Trophoblast cell (in vitro differentiated cells and primary cell): ENCODE results near the gene NKTR.

Experiments
- DNase-seq, 2 donors: peaks; one replicate each; pipeline ENCODE4 v3.0.0-alpha.2; 2016
- H2AFZ ChIP-seq: 2 replicates; pipeline ENCODE4 v1.6.1; 2013; ENCODE audit warnings: low read length, moderate library complexity, mild to moderate bottlenecking; ENCODE audit not compliant: insufficient read depth, poor library complexity
- H2AK5ac ChIP-seq: 2 replicates; pipeline ENCODE4 v1.6.1; 2013; ENCODE audit warnings: mild to moderate bottlenecking, low read length
- H2BK120ac ChIP-seq: 2 replicates; pipeline ENCODE4 v1.6.1; 2013; ENCODE audit warnings: low read length, mild to moderate bottlenecking, moderate library complexity; ENCODE audit not compliant: insufficient read depth, poor library complexity
- H2BK12ac ChIP-seq: 2 replicates; pipeline ENCODE4 v1.6.1; 2013; ENCODE audit warnings: mild to moderate bottlenecking, low read length, moderate library complexity
- H2BK5ac ChIP-seq: 2 replicates; pipeline ENCODE4 v1.6.1; 2013; ENCODE audit warnings: low read length, low read depth, moderate library complexity, mild to moderate bottlenecking; ENCODE audit not compliant: poor library complexity
- H3K14ac ChIP-seq: 2 replicates; pipeline ENCODE4 v1.6.1; 2013; ENCODE audit warnings: mild to moderate bottlenecking, low read length
- H3K18ac ChIP-seq: 2 replicates; pipeline ENCODE4 v1.6.1; 2013; ENCODE audit warnings: mild to moderate bottlenecking, low read length
- H3K23ac ChIP-seq: 2 replicates; pipeline ENCODE4 v1.6.1; 2013; ENCODE audit warnings: low read length
- H3K27ac ChIP-seq: 2 replicates; pipeline ENCODE4 v1.5.1; 2013; ENCODE audit warnings: low read depth, mild to moderate bottlenecking, inconsistent platforms, low read length, moderate library complexity
- H3K27me3 ChIP-seq: 2 replicates; pipeline ENCODE4 v1.6.1; 2013; ENCODE audit warnings: inconsistent platforms, mild to moderate bottlenecking, low read length, moderate library complexity; ENCODE audit not compliant: insufficient read depth
- H3K36me3 ChIP-seq, 2 experiments: 1 replicate in 1 of 2; 2 replicates in 1 of 2; pipeline ENCODE4 v1.6.1; 2013; ENCODE audit warnings: low read length in 2 of 2, mild to moderate bottlenecking in 2 of 2, moderate library complexity in 1 of 2; ENCODE audit not compliant: insufficient read depth in 2 of 2, control insufficient read depth in 1 of 2
- H3K4ac ChIP-seq: 2 replicates; pipeline ENCODE4 v1.6.1; 2013; ENCODE audit warnings: low read depth, mild to moderate bottlenecking, low read length, moderate library complexity
- H3K4me1 ChIP-seq, 2 experiments: 1 replicate in 1 of 2; 2 replicates in 1 of 2; pipeline ENCODE4 v1.6.1; 2013; ENCODE audit warnings: low read length in 2 of 2, mild to moderate bottlenecking in 2 of 2, moderate library complexity in 1 of 2; ENCODE audit not compliant: insufficient read depth in 2 of 2, control insufficient read depth in 1 of 2
- H3K4me2 ChIP-seq: 2 replicates; pipeline ENCODE4 v1.6.1; 2013; ENCODE audit warnings: inconsistent platforms, mild to moderate bottlenecking, low read length, moderate library complexity
- H3K4me3 ChIP-seq: 2 replicates; pipeline ENCODE4 v1.5.1; 2013; ENCODE audit warnings: mild to moderate bottlenecking, low read depth, low read length, inconsistent platforms
- H3K79me1 ChIP-seq: one replicate; pipeline ENCODE4 v1.6.1; 2013; ENCODE audit warnings: low read length
- H3K79me2 ChIP-seq: 2 replicates; pipeline ENCODE4 v1.6.1; 2013; ENCODE audit warnings: low read length, mild to moderate bottlenecking; ENCODE audit not compliant: control insufficient read depth, insufficient read depth, poor library complexity
- H3K9ac ChIP-seq: 2 replicates; pipeline ENCODE4 v1.6.1; 2013; ENCODE audit warnings: mild to moderate bottlenecking, low read length
- H3K9me3 ChIP-seq: 2 replicates; pipeline ENCODE4 v1.6.1; 2013; ENCODE audit warnings: low read depth, mild to moderate bottlenecking, control low read depth, inconsistent platforms, low read length; ENCODE audit not compliant: insufficient read depth
- H4K12ac ChIP-seq: 2 replicates; pipeline ENCODE4 v1.6.1; 2013; ENCODE audit warnings: low read depth, mild to moderate bottlenecking, low read length, moderate library complexity
- H4K8ac ChIP-seq: 2 replicates; pipeline ENCODE4 v1.6.1; 2013; ENCODE audit warnings: low read depth, mild to moderate bottlenecking, low read length, moderate library complexity
- H4K91ac ChIP-seq: one replicate; pipeline ENCODE4 v1.6.1; 2013; ENCODE audit warnings: low read depth, mild to moderate bottlenecking, low read length, moderate library complexity
- WGBS: extraction: QIAGEN DNeasy Blood & Tissue Kit; methylation state at CpG from one replicate; pipeline ENCODE4 v1.1.7; 2013; ENCODE audit warnings: missing lambda C conversion rate; ENCODE audit not compliant: insufficient read length, insufficient coverage; ENCODE audit errors: extremely low coverage; 5-methylcytosine and 5-hydroxymethylcytosine counted together

Gene NKTR

DNA sequence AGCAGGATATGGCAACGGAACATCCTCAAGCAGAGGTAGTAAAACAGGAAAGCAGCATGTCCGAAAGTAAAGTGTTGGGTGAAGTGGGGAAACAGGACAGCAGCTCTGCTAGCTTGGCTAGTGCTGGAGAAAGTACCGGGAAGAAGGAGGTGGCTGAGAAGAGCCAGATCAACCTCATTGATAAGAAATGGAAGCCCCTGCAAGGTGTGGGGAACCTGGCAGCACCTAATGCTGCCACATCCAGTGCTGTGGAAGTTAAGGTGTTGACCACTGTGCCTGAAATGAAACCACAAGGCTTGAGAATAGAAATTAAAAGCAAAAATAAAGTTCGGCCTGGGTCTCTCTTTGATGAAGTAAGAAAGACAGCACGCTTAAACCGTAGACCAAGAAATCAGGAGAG, 38.7 kb downstream of the NKTR start:
- H3K9ac ChIP-seq = no peak overlapping the region
- H2BK120ac ChIP-seq = no peak overlapping the region
- no peak overlapping the region for H4K8ac ChIP-seq
- no peak overlapping the region for H2AK5ac ChIP-seq
- WGBS = no CpG with 5 or more reads among the region's 6 CpGs
- H2BK12ac ChIP-seq = no peak overlapping the region
- no peak overlapping the region for H3K27ac ChIP-seq
- no peak overlapping the region for H3K14ac ChIP-seq
- H3K4ac ChIP-seq = no peak overlapping the region
- H2BK5ac ChIP-seq = no peak overlapping the region
- no peak overlapping the region for H2AFZ ChIP-seq
- no peak for DNase-seq
- no peaks in the 10 kb centered on the region for H3K79me1 ChIP-seq
- H3K4me1 ChIP-seq = no peaks in the 10 kb centered on the region
- no peaks in the 10 kb centered on the region for H3K79me2 ChIP-seq
- H3K9me3 ChIP-seq = no peaks in the 10 kb centered on the region
- no peak overlapping the region for H4K91ac ChIP-seq
- no peak overlapping the region for H3K23ac ChIP-seq
- no peak overlapping the region for H3K4me3 ChIP-seq
- H3K4me2 ChIP-seq = no peak overlapping the region
- H4K12ac ChIP-seq = no peak overlapping the region
- H3K18ac ChIP-seq = no peak overlapping the region
- peaks cover 16 to 38% of the 10 kb centered on the region in 2 experiments for H3K36me3 ChIP-seq
- no peaks in the 10 kb centered on the region for H3K27me3 ChIP-seq

DNA sequence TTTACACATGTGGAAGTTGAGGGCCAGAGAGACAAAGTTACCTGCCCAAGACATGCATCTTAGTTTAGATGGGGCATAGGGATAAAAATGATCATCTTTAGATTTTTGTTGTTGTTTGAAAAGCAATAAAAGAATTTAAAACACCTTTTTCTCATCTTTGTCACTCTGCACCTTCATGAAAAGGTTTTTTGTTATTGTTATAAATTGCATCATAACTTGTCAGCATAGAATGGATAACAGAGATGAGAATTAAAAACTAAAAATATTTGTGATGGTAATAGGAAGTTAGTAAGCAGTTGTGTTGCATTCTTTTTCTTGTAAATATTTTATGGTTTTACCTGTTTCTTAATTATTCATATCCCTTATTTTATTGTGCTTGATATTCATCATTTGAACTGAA, 39.6 kb downstream of the NKTR start:
- Histone ChIP-seq H3K36me3 (peaks cover 20 to 45% of the 10 kb centered on the region in 2 experiments), H2BK120ac (no peak overlapping the region), H3K27me3 (no peaks in the 10 kb centered on the region), H4K12ac (no peak overlapping the region), H3K4me3 (no peak overlapping the region), H3K79me2 (no peaks in the 10 kb centered on the region), H3K4me2 (no peak overlapping the region), H3K4ac (no peak overlapping the region), H3K4me1 (no peaks in the 10 kb centered on the region), H2AK5ac (no peak overlapping the region), H4K8ac (no peak overlapping the region), H3K27ac (no peak overlapping the region), H3K9me3 (no peaks in the 10 kb centered on the region), H2BK5ac (no peak overlapping the region), H3K14ac (no peak overlapping the region), H4K91ac (no peak overlapping the region), H3K23ac (no peak overlapping the region), H3K79me1 (no peaks in the 10 kb centered on the region), H3K18ac (no peak overlapping the region), H2BK12ac (no peak overlapping the region), H2AFZ (no peak overlapping the region), H3K9ac (no peak overlapping the region)
- DNase-seq = no peak

DNA sequence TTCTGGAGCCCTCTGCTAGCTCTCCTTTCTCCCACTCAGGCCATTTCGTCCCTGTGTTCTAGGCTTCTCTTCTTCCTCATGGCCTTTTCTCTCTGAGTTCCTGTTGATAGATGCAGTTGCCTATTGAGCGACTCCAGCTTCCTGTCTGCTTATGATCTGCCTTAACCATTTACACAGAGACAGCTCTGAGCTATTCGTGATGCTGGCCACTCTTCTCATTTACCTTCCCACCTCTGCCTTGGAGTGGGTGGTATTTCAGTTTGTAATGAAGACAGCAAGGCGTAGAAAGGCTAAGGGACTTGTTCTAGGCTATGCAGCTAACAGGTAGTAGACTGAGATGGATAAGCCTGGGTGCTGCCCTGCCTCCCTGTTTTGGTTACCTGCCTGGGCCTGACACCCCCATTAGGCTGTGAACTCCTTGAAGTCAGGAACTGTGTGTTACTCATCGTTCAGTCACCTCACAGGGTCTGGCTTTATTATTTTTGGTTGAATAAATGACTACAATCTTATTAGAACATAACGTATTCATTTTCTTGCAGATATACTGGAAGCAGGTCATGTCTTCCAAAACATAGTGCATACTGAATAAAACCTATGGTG, 40.4 kb downstream of the NKTR start:
- Histone ChIP-seq H3K9me3 (no peaks in the 10 kb centered on the region), H3K27me3 (no peaks in the 10 kb centered on the region), H3K36me3 (peaks cover 23 to 48% of the 10 kb centered on the region in 2 experiments), H3K79me1 (no peaks in the 10 kb centered on the region), H4K12ac (no peak overlapping the region), H3K27ac (no peak overlapping the region), H3K9ac (no peak overlapping the region), H4K91ac (no peak overlapping the region), H3K14ac (no peak overlapping the region), H3K4me2 (no peak overlapping the region), H2BK12ac (no peak overlapping the region), H3K79me2 (no peaks in the 10 kb centered on the region), H3K4me1 (no peaks in the 10 kb centered on the region), H2AK5ac (no peak overlapping the region), H3K4ac (peak overlapping the region; percentile 4), H3K23ac (no peak overlapping the region), H3K4me3 (no peak overlapping the region), H2BK120ac (no peak overlapping the region), H2AFZ (no peak overlapping the region), H4K8ac (no peak overlapping the region), H2BK5ac (no peak overlapping the region), H3K18ac (no peak overlapping the region)
- no peak for DNase-seq
- no CpG with 5 or more reads among the region's 6 CpGs for whole genome bisulfite sequencing

DNA sequence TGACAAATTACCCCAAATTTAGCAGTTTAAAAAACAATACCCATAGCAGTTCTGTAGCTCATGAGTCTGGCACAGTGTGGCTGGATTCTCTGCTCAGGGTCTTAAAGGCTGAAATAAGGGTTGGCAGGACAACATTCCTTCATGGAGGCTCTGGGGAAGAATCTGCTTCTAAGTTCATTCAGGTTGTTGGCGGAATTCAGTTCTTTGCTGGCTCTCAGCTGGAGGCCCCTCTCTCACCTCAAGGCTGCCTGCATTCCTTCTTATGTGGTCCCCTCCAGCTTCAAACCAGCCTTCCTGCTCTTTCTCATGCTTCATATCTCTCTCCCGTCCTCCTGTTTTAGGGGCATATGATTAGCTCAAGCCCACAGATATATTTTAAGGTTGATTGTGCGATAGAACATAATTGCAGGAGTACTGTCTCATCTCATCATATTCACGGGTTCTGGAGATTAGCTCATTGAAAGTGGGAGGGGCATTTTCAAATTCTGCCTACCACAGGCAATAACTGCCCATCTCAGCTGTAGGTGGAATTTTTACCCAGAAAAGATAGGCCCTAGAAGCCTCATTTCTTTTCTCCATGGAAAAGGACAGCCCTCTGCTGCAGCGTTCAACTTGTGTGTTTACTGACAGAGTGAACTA, 47.5 kb downstream of the NKTR start:
- no CpG with 5 or more reads among the region's 5 CpGs for WGBS
- Histone ChIP-seq H2BK12ac (no peak overlapping the region), H3K27me3 (no peaks in the 10 kb centered on the region), H3K9me3 (peaks cover 2% of the 10 kb centered on the region), H2AK5ac (no peak overlapping the region), H3K23ac (no peak overlapping the region), H3K4ac (no peak overlapping the region), H3K27ac (no peak overlapping the region), H3K14ac (no peak overlapping the region), H3K79me1 (peaks cover 5% of the 10 kb centered on the region), H3K4me1 (peaks cover 26 to 35% of the 10 kb centered on the region in 2 experiments), H3K4me3 (no peak overlapping the region), H2BK120ac (no peak overlapping the region), H4K91ac (no peak overlapping the region), H2AFZ (no peak overlapping the region), H3K9ac (no peak overlapping the region), H3K18ac (no peak overlapping the region), H3K4me2 (no peak overlapping the region), H4K8ac (no peak overlapping the region), H3K79me2 (no peaks in the 10 kb centered on the region), H2BK5ac (no peak overlapping the region), H4K12ac (no peak overlapping the region), H3K36me3 (peaks cover 17 to 30% of the 10 kb centered on the region in 2 experiments)
- no peak for DNase-seq
